ENCODE results near the gene AHCY. TPM values are rescaled to one million over a fixed set of nuclear protein-coding genes. Genes with fewer than 3 reads are reported as not detected.

Gene AHCY
- polyA plus RNA-seq, 4 donors: 183 to 195 (median 186) TPM

Other genes with a start within 250 kb of the AHCY start
- 10 to 100 TPM; 45.5 to 54.3 (median 48.0) TPM for gene EIF2S2, start 191.1 kb downstream of the AHCY start, polyA plus RNA-seq (ENCODE audit: insufficient read length in 4 of 4)
- gene ASIP, start 61.9 kb downstream of the AHCY start, polyA plus RNA-seq (ENCODE audit: insufficient read length in 4 of 4): under 1 TPM in 3 of 4 donors, not detected in 1; 0.30 to 0.58 (median 0.34) TPM
- 10 to 100 TPM; 38.9 to 50.7 (median 46.2) TPM for gene ITCH, start 59.9 kb upstream of the AHCY start, polyA plus RNA-seq (ENCODE audit: insufficient read length in 4 of 4)
- gene DYNLRB1, start 213.1 kb upstream of the AHCY start, polyA plus RNA-seq (ENCODE audit: insufficient read length in 4 of 4): 100 to 1,000 TPM; 184 to 213 (median 198) TPM